ENCODE results near the gene PTGES3L.

Gene PTGES3L

GRCh38 chr17:42979511-42980273 lies at the start of gene PTGES3L:
PTGES3L (minus strand) TSS chr17:42980080; CDS start chr17:42980053, 27 bp downstream.
- peak; percentile 56 for DNase-seq

- DNase-seq = no peak
Measured at GRCh38 chr17:43028221-43028861, 48.5 kb upstream of the PTGES3L start.

GRCh38 chr17:43027091-43028032 lies 47.5 kb upstream of the PTGES3L start:
- DNase-seq = no peak

GRCh38 chr17:43026595-43026994 lies 46.7 kb upstream of the PTGES3L start:
- no peak for DNase-seq

GRCh38 chr17:43025766-43026537 lies 46.1 kb upstream of the PTGES3L start:
- DNase-seq = no peak

- DNase-seq = no peak
Measured at GRCh38 chr17:43025290-43025657, 45.4 kb upstream of the PTGES3L start.

- DNase-seq = peak; percentile 86
Measured at GRCh38 chr17:43024407-43025289, 44.8 kb upstream of the PTGES3L start, which contains the start of gene RND2. RND2 (plus strand) TSS chr17:43025231; CDS start chr17:43025348, 117 bp downstream.

- peak; percentile 79 for DNase-seq
Measured at GRCh38 chr17:43021741-43022512, 42.0 kb upstream of the PTGES3L start, which contains the start of gene VAT1. VAT1 (minus strand) TSS chr17:43022385; CDS start chr17:43022322, 63 bp downstream.

- peak; percentile 39 for DNase-seq
Measured at GRCh38 chr17:43020789-43021740, 41.2 kb upstream of the PTGES3L start.

DNA sequence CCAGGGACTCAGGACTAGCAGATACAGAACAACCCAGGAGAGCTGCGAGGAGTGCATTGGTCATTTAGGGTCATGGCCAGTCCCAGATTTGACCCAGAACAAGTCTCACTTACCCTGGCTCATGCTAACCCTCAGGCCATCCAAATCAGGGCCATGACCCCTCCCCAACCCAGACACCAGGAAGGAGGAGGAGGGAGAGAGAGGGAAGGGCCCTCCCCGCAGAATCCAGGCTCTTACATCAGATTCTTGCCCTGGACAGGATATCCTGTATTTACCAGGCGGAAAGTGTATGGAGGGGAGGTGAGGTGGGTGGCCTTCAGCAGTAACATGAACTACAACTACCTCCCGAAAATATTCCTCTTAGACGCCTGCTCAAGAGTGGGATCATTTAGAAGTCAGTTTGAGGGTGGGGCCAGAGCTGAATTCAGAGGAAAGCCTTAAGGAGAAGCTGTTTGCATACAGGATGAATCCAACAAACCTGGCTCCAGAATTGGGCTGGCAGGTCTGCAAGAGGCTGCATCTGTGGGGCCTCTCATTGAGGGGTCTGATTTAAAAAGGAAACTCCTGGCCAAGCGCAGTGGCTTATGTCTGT lies 40.2 kb upstream of the PTGES3L start:
- no peak for DNase-seq

GRCh38 chr17:43019418-43019817 lies 39.5 kb upstream of the PTGES3L start:
- no peak for DNase-seq

DNA sequence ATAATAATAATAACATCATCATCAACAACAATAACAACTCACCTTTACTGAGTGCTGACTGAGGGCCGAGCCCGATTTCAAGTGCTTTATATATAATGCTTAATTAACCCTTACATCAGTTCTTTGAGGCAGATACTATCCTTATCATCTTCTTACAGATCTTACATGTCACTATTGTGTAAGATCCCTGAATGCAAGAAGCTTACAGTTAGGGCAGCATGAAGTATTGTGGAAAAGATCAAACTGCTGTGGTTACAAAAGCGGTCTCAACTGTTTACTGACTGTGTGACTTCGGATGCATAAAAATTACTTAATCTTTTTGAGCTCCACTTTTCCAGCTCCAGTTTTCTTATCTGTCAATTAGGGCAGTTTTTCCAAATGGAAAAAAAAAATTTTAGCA lies 39.1 kb upstream of the PTGES3L start:
- DNase-seq = no peak

DNA sequence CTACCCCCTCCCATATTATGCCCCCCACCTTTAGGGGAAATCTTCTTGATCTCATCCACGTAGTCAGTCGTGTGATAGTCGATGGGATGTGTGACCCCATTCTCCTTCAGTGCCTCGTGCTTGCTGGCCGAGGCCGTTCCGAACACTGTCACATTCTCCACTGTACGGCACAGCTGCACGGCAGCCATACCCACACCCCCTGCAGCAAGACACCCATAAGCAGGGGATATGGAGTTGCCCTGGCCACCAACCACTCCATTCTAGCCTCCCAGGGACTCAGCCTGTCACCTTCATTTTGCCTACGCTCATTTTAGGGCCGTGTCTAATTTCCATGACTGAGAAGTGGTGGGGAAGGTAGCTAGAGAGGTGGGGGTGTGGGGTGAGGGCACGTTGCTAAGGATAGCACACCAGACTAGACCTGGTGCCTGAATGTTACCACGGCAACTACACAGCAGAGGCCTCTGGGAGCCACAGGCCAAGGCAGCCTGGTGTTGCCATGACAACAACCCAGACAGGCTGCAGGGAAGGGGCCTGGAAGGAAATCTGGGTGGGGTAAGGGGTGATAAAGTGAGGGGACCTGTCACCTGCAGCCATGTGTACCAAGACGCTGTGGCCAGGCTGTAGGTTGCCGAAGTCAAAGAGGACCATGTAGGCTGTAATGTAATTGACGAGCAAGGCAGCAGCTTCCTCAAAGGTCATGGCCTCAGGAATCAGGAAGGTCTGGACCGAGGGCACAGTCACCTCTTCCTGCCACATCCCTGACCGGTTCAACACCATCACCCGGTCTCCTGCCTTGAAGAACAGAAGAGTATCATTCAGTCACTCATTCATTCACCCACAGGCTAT lies 38.4 kb upstream of the PTGES3L start:
- no peak for DNase-seq

GRCh38 chr17:43016216-43016615 lies 36.3 kb upstream of the PTGES3L start:
- DNase-seq = no peak

DNA sequence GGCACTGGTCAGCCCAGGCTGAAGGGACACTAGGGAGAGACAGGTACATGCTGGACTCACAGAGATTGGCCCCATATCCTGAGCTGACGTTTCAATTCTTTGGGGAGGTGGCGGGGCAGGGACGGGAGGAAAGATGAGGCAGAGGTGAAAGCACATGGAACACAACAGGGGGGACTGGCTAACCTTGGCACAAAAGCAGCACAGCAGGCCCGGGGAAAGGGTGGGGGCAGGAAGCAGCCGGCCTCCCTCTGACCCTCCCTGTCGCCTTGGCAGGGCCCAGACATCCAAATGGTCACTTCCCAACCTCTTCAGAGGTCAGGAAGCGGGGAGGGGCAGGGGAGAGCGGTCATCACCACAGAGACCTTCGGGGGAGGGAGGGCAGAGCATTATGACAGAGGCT lies 35.7 kb upstream of the PTGES3L start:
- DNase-seq = no peak

GRCh38 chr17:43014649-43015542 lies 35.0 kb upstream of the PTGES3L start:
- DNase-seq = no peak
